Progenitor cell of endocrine pancreas (in vitro differentiated cells): Measurements from ENCODE around the gene TMEM178B. TPM values are rescaled to one million over a fixed set of nuclear protein-coding genes. Genes with fewer than 3 reads are reported as not detected.
"Not testable (repeated sequence)": the region's sequence is repeated elsewhere in the genome, so short reads cannot be mapped to it uniquely, and the experiment has no call there.

ENCODE experiments used
- DNase-seq: peaks from one replicate; pipeline ENCODE4 v3.0.0; 2021; ENCODE audit warnings: low spot score; ENCODE audit not compliant: unreplicated experiment
- H3K27ac Mint-ChIP-seq: 2 replicates; pipeline ENCODE4 v1.8.0; 2021; ENCODE audit warnings: mild to moderate bottlenecking, moderate library complexity, mixed read lengths
- H3K27me3 Mint-ChIP-seq: 2 replicates; pipeline ENCODE4 v1.8.0; 2021; ENCODE audit warnings: mixed read lengths
- H3K36me3 Mint-ChIP-seq: 2 replicates; pipeline ENCODE4 v1.8.0; 2022; ENCODE audit warnings: mixed read lengths; ENCODE audit not compliant: insufficient read depth
- H3K4me1 Mint-ChIP-seq: 2 replicates; pipeline ENCODE4 v1.8.0; 2021; ENCODE audit warnings: low read depth, mixed read lengths
- H3K4me3 Mint-ChIP-seq: 2 replicates; pipeline ENCODE4 v1.8.0; 2021; ENCODE audit warnings: low read depth, mild to moderate bottlenecking, moderate library complexity, mixed read lengths
- H3K9me3 Mint-ChIP-seq: 2 replicates; pipeline ENCODE4 v1.8.0; 2021; ENCODE audit warnings: low read depth, mixed read lengths
- CTCF ChIP-seq: fragments of 200-600 bp; sonication (generic); IDR thresholded peaks from one replicate; pipeline ENCODE4 v1.5.0; 2021; ENCODE audit warnings: antibody characterized with exemption, mild to moderate bottlenecking; ENCODE audit not compliant: unreplicated experiment
- total RNA-seq: library from RNA; stranded (reverse); gene quantifications from 2 replicates; pipeline ENCODE4 v1.2.1, GENCODE V29; 2021

TMEM178B gene
- total RNA-seq, 1 donor from 2014 or later = 2.8 TPM

DNA sequence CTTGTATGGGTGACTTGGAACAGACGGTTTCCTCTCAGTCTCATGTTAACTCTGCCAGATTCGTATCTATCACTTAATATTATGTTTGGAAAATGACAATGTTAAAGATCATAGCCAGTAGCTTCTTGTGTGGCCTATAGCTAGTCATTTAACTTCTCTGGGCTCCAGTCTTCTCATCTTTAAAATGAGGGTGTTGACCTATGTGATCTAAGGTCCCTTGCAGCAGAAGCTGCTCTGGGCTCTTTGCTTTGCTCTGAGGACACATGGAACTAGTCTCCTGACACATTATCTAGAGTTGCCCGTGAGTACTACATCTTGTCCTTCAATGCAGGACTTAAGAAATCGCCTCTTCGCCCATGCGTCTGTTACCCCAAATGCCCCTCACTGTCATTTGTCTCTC, 93.1 kb downstream of the TMEM178B start:
- no peak for TF ChIP-seq CTCF
- DNase-seq = no peak
- no peak overlapping the region for H3K27ac Mint-ChIP-seq
- no peaks in the 10 kb centered on the region for H3K36me3 Mint-ChIP-seq
- H3K4me3 Mint-ChIP-seq = no peak overlapping the region
- no peaks in the 10 kb centered on the region for H3K27me3 Mint-ChIP-seq
- peaks cover 4% of the 10 kb centered on the region for H3K9me3 Mint-ChIP-seq
- H3K4me1 Mint-ChIP-seq = peaks cover 2% of the 10 kb centered on the region

DNA sequence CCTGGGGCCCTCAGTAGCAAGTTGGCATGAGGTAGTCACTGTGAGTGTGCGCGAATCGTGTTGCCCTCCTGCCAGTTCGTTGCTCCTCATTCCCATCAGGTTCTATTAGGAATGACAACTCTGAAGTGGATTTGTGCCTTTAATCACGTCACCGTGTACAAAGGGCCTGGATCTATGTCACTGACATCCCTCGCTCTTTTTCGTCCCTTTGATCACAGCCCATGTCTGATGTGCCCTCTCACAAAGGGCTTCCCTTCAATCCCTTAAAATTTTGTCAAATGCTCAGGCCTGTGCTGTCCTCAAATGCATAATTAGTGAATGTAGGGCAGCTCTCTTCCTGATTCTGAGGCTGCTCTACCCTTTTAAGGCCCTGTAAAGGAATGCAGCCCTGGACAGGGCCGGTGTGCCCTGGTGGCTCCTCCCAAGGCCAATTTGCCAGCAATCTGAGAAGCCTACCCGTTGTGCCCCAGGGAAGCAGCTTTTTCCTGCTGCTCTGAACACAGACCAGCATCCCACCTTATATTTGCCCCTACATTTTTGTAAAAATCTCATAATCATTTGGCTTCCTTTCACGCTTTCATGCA, 93.6 kb downstream of the TMEM178B start:
- Mint-ChIP-seq H3K27ac (no peak overlapping the region), H3K27me3 (no peaks in the 10 kb centered on the region), H3K4me1 (no peaks in the 10 kb centered on the region), H3K9me3 (peaks cover 4% of the 10 kb centered on the region), H3K4me3 (no peak overlapping the region), H3K36me3 (no peaks in the 10 kb centered on the region)
- TF ChIP-seq CTCF = no peak
- DNase-seq = no peak

- not testable (repeated sequence) for H3K4me1 Mint-ChIP-seq, H3K36me3 Mint-ChIP-seq, H3K4me3 Mint-ChIP-seq, H3K9me3 Mint-ChIP-seq, H3K27me3 Mint-ChIP-seq, DNase-seq, H3K27ac Mint-ChIP-seq
Measured at GRCh38 chr7:141169157-141169556, 95.3 kb downstream of the TMEM178B start.

- DNase-seq, H3K27ac Mint-ChIP-seq, H3K27me3 Mint-ChIP-seq, H3K9me3 Mint-ChIP-seq, H3K4me3 Mint-ChIP-seq, H3K36me3 Mint-ChIP-seq, H3K4me1 Mint-ChIP-seq: not testable (repeated sequence)
Measured at GRCh38 chr7:141175728-141176127, 101.9 kb downstream of the TMEM178B start.

DNA sequence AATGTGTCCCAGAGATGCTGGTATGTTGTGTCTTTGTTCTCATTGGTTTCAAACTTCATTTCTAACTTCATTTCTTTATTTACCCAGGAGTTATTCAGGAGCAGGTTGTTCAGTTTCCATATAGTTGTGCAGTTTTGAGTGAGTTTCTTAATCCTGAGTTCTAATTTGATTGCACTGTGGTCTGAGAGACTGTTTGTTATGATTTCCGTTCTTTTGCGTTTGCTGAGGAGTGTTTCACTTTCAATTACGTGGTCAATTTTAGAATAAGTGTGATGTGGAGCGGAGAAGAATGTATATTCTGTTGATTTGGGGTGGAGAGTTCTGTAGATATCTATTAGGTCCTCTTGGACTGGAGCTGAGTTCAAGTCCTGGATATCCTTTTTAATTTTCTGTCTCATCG, 103.3 kb downstream of the TMEM178B start:
- H3K4me1 Mint-ChIP-seq, H3K27ac Mint-ChIP-seq, H3K27me3 Mint-ChIP-seq, H3K36me3 Mint-ChIP-seq, H3K4me3 Mint-ChIP-seq, H3K9me3 Mint-ChIP-seq, DNase-seq: not testable (repeated sequence)

GRCh38 chr7:141178486-141179135, 104.7 kb downstream of the TMEM178B start:
- TF ChIP-seq CTCF = no peak
- DNase-seq = no peak

GRCh38 chr7:141181812-141182211, 107.9 kb downstream of the TMEM178B start:
- Mint-ChIP-seq H3K9me3 (no peaks in the 10 kb centered on the region), H3K4me3 (no peak overlapping the region), H3K4me1 (no peaks in the 10 kb centered on the region), H3K27ac (no peak overlapping the region), H3K36me3 (no peaks in the 10 kb centered on the region), H3K27me3 (no peaks in the 10 kb centered on the region)
- no peak for TF ChIP-seq CTCF
- DNase-seq = no peak

More at GRCh38 chr7:141178486-141179135, 104.7 kb downstream of the TMEM178B start:
- no peaks in the 10 kb centered on the region for H3K36me3 Mint-ChIP-seq
- no peaks in the 10 kb centered on the region for H3K9me3 Mint-ChIP-seq
- no peak overlapping the region for H3K27ac Mint-ChIP-seq
- no peaks in the 10 kb centered on the region for H3K27me3 Mint-ChIP-seq
- H3K4me3 Mint-ChIP-seq = no peak overlapping the region
- H3K4me1 Mint-ChIP-seq = no peaks in the 10 kb centered on the region
